Stimulated activated CD4-positive, alpha-beta T cell treated with anti-CD3 and anti-CD28 coated beads, Interleukin-4, amount 100 ng/mL, for 1 hour (primary cell): Measurements from ENCODE around the gene IPO4.
"Not testable (repeated sequence)": the region's sequence is repeated elsewhere in the genome, so short reads cannot be mapped to it uniquely, and the experiment has no call there.

Experiments
- DNase-seq: peaks from one replicate; pipeline ENCODE4 v3.0.0-alpha.2; 2020

The IPO4 gene, protein sequence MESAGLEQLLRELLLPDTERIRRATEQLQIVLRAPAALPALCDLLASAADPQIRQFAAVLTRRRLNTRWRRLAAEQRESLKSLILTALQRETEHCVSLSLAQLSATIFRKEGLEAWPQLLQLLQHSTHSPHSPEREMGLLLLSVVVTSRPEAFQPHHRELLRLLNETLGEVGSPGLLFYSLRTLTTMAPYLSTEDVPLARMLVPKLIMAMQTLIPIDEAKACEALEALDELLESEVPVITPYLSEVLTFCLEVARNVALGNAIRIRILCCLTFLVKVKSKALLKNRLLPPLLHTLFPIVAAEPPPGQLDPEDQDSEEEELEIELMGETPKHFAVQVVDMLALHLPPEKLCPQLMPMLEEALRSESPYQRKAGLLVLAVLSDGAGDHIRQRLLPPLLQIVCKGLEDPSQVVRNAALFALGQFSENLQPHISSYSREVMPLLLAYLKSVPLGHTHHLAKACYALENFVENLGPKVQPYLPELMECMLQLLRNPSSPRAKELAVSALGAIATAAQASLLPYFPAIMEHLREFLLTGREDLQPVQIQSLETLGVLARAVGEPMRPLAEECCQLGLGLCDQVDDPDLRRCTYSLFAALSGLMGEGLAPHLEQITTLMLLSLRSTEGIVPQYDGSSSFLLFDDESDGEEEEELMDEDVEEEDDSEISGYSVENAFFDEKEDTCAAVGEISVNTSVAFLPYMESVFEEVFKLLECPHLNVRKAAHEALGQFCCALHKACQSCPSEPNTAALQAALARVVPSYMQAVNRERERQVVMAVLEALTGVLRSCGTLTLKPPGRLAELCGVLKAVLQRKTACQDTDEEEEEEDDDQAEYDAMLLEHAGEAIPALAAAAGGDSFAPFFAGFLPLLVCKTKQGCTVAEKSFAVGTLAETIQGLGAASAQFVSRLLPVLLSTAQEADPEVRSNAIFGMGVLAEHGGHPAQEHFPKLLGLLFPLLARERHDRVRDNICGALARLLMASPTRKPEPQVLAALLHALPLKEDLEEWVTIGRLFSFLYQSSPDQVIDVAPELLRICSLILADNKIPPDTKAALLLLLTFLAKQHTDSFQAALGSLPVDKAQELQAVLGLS

DNA sequence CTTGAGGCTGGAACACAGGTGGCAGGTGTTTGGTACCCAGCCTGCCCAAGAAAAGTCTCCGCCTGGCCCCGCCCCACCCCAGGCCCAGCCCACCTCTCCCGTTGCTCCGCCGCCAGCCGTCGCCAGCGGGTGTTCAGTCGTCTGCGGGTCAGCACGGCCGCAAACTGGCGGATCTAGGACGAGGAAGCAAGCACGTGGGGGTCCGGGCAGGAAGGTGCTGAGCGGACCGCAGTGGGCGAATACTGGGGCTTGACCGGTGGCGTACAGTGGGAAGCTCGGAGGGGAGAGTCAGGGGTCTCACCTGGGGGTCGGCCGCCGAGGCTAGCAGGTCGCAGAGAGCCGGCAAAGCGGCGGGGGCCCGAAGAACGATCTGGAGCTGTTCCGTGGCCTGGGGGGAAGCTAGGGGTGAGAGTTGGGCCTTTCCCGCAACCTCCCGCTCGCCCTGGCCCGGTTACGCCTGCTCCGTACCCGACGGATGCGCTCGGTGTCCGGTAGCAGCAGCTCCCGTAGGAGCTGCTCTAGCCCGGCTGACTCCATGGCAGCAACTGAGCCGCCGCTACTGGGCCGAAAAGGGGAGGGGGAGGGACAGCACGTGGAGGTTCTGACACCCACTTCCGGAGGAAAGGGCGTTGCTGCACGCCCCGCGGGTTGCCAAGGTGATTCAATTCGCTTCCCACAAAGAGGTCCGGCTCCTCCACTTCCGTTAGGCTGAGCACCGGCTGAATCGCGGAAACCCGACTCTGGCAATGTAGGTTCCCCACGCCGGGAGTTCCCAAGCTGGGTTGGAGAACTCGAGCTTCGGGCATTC is at the start of gene IPO4:
Gene IPO4 (minus strand): TSS at position 566 of the 808 bp plus-strand sequence. CDS start 29 bp downstream, at position 537.
- peak; percentile 92 for DNase-seq

DNA sequence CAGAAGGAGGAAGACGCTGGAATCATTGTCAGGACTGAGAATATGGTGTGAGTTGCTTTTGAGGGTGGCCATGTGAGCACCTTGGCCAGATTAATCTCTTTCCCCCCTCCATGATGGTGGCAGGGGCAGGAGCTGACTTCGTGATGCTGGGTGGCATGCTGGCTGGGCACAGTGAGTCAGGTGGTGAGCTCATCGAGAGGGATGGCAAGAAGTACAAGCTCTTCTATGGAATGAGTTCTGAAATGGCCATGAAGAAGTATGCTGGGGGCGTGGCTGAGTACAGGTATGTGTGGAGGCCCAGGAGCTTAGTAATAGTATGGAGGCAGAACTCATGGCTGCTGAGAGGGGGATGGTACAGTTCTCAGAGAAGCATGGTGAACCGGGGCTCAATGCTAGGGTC is 49.5 kb upstream of the IPO4 start:
- DNase-seq: no peak

- no peak for DNase-seq
Measured at GRCh38 chr14:24237463-24237955, 48.9 kb upstream of the IPO4 start.

DNA sequence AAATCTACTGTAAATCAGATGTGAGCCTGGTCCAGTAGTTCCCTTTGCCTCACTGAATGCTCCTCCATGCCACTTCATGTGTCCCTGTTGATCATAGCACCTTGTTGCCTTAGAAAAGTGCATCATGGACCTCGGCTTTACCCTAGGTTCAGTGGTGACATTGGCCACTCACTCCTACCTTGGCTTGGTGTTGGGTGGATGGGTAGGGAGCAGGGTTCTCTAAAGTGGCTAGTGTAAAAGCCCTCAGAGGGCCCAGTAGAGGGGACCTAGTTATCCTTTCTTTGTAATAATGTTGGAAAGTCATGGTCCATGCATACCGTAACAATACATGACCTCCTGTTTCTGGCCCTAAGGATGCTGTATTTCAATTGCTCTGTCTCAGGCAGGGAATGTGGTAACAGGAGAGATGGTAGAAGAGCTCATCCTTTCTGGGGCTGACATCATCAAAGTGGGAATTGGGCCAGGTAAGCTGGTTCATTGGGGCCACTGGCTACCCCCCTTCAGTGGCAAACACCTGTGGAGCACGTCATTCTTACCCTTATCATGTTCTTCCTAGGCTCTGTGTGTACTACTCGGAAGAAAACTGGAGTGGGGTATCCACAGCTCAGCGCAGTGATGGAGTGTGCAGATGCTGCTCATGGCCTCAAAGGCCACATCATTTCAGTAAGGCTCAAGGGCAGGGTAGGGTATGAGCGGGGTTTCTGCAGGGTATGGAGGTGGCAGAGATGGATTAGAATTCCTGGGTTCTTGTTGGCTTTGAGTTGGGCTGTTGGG is 48.3 kb upstream of the IPO4 start:
- no peak for DNase-seq

DNA sequence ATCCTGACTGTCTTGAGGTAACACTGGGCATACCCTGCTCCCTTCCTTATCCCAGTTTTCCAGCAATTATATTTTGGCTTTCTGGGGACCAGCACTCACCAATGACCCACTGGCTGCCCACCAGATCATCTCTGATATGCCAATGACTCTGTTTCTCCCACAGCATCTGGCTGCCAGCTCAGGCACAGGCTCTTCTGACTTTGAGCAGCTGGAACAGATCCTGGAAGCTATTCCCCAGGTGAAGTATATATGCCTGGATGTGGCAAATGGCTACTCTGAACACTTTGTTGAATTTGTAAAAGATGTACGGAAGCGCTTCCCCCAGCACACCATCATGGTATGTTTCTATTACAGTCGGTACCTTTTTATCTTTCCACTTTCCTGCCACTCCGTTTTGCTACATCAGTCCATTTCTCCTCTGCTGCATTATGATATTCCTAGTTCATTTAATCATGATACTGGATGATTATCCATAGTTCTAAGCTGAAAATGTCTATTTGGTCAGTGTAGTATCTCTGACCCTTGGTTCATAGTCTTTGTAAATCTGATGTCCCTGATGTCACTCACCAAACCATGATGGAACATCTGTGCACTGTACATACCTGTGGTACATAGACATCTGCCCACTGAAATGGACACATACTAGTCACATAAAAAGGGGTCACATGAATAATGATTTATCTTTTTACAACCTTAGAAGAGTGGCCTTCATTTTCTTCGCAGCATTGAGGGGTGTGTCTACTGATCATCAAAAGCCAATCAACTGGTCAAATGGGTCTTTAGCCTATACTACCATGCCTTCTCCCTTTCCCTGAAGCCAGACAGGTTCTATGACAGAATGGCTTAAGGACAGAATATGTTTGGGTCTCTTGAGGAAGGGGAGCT is 47.4 kb upstream of the IPO4 start:
- no peak for DNase-seq

- no peak for DNase-seq
Measured at GRCh38 chr14:24234095-24235005, 45.7 kb upstream of the IPO4 start.

DNA sequence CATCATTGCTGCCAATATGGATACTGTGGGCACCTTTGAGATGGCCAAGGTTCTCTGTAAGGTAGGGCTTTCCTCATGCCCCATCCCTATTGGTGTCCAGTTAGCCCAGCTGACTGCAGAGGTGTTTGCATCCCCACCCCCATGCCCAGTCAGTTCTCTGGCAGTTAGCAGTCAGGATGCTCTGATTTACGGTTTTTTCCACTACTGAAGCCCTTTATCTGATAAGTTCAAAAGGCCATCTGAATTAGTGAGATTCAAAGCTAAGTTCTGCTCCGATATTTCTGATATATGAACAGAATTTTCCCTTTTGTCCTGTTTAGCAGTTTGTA is 44.9 kb upstream of the IPO4 start:
- DNase-seq: no peak

DNA sequence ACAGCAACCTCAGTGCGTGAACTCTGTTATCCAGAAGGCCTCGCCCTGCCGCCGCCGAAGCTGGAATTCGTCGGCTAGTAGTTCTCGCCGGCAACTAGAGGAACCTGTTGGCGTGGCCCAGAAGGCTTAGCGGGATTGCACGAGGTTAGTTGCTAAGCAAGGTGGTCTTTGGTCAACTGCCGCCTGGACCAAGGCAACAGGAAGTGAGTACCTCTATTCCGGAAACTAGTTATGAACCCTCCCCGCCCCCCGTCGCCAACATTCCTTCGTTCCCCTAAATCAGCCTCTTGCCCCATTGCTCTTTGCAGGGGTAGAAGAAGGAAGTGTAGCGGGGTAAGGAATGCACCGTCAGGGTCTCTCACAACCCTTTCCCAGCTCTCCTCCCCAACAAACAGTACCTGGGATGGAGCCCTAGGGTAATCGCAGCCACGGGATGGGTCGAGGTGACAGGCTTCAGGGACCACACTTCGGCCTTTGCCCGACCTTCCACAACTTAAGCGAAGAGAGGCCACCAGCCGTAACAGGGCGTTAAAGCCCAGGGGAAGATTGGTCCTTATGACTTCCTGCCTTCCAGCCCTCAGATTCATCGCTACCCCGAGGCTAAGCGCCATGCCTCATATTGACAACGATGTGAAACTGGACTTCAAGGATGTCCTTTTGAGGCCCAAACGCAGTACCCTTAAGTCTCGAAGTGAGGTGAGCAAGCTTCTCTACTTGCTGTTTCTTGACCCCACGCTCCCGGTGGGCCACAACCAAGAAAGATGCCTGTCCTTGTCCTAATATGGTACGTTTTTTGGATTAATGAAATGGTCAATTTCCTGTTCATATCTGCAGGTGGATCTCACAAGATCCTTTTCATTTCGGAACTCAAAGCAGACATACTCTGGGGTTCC is 44.3 kb upstream of the IPO4 start, which contains the start of gene GMPR2:
Gene GMPR2 (plus strand): TSS at position 285 of the 893 bp plus-strand sequence. CDS start 325 bp downstream, at position 610.
- DNase-seq: no peak

DNA sequence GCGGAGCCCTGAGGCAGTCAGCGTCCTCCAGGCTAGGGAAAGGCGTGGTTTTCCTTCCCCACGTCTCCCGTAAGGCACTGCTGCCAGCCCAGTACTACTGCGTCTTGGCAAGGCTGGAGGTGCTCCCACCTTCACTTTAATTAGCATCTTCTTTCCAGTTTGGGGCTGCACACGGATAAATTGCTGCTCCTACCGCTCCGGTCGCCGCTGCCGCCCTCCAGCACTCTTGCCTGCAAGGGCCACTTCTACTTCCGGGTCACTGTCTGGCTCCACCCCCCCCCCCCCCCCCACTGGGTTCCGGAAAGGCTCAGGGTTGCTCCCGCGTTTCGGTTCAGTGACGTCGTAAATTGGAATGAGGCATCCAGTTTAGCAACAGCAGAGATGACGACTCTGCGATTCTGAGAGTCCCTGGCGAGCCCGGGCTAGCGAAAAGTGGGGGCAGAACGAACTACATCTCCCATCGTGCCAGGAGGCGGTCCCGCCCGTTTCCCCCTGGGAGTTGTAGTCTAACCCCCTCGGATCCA is 43.6 kb upstream of the IPO4 start, which contains the start of gene NEDD8:
Gene NEDD8 (minus strand): TSS at position 247 of the 524 bp plus-strand sequence. CDS start 100 bp downstream, at position 147.
- peak; percentile 90 for DNase-seq

GRCh38 chr14:24231263-24232120 is 42.9 kb upstream of the IPO4 start:
- no peak for DNase-seq

DNA sequence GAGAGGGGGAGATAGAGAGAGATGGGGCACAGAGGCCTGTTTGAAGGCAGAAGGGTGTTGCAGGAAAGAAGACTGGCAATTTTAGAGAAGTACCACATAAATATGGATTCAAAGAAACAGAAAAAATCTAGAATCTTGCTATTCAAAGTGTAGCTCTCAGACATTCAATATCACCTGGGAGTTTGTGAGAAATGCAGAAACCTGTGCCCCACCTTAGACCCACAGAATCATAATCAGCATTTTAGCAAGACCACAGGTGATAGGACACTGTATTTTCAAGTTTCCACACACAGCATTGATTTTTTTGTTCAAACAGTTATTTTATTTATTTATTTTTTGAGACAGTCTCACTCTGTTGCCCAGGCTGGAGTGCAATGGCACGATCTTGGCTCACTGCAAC is 40.3 kb upstream of the IPO4 start:
- no peak for DNase-seq

DNA sequence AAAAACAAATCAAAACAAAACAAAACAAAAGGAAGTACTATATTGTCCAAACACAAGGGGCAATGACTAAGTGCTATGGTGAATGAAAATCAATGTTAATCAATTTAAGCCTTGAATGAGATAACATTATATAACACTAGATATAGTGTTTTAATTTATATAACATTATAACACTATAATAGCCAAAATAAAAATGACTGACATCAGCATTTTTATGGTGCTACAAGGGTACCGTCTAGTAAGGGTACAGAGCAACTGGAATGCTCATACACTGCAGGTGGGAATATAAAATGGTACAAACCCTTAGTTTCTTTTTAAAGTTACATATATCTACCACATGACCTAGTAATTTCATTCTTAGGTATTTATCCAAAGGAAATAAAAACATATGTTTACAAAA is 37.9 kb upstream of the IPO4 start:
- DNase-seq: no peak

DNA sequence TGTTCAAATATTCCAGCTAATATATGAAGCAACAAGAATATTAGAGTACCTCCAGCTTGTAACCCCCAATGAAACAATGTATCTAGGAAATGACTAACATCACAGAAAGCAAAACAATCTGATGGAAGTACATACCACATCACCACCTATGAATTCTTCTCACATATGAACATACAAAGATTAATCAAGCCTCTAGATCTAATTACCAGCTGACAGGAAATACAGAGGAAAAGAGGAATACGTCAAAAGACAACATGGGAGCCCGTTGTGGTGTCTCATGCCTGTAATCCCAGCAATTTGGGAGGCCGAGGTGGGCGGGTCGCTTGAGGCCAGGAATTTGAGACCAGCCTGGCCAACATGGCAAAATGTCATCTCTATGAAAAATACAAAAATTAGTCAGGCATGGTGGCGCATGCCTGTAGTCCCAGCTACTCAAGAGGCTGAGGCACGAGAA is 36.0 kb upstream of the IPO4 start:
- no peak for DNase-seq

DNA sequence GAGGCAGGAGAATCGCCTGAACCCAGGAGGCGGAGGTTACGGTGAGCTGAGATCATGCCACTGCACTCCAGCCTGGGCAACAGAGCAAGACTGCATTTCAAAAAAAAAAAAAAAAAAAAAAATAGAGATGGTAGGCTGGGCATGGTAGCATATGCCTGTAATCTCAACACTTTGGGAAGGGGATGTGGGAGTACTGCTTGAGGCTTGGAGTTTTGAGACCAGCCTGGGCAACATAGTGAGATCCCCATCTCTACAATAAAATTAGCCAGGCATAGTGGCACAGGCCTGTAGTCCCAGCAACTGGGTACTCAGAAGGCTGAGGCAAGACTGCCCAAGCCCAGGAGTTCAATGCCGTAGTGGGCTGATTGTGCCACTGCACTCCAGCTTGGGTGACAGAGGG is 34.4 kb upstream of the IPO4 start:
- not testable (repeated sequence) for DNase-seq

DNA sequence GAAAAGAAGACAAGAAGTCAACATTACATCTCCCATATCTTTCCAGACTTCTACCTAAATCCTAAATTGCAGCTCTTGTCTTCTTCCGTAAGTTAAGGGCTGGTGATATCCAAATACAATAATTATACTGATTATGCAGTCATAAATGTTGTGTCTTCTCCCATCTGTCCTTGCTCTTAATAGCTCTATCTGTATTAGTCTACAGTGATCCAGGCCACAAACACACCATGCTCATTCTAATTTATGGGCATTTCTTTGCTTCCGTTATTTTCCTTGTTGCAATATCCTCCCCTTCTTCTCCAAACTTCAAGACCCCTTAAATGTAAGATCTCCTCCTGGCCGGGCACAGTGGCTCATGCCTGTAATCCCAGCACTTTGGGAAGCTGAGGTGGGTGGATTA is 30.9 kb upstream of the IPO4 start:
- DNase-seq: no peak

GRCh38 chr14:24219080-24219479 is 30.5 kb upstream of the IPO4 start:
- DNase-seq: no peak

- DNase-seq: not testable (repeated sequence)
Measured at GRCh38 chr14:24216876-24217275, 28.3 kb upstream of the IPO4 start.
